Uterus (tissue), 2 donors: ENCODE results near the gene EIF5AL1.

Experiments
- CTCF ChIP-seq, 4 experiments: fragments of 200-600 bp in 2 of 4; fragments of 450-650 bp in 2 of 4; sonication (generic) in 2 of 4; IDR thresholded peaks; one replicate each; pipeline ENCODE4 v1.5.1; 2016 to 2019; ENCODE audit warnings: antibody characterized with exemption in 4 of 4, mild to moderate bottlenecking in 2 of 4, moderate library complexity in 1 of 4
- POLR2A ChIP-seq, 2 donors: fragments of 450-650 bp; IDR thresholded peaks; one replicate each; pipeline ENCODE4 v1.6.1; 2016; ENCODE audit warnings: antibody characterized with exemption in 2 of 2, mild to moderate bottlenecking in 1 of 2, moderate library complexity in 1 of 2

- TF ChIP-seq CTCF (IDR thresholded peaks at IDR 0.05) (no peak), POLR2A (IDR thresholded peaks at IDR 0.05) (no peak)
These were observed 16.5 kb upstream of the EIF5AL1 start for GRCh38 chr10:79495791-79496190.
